Amniotic epithelial cell (primary cell): Measurements from ENCODE around the gene TPD52L1.
A peak's percentile ranks its signal among the peaks of the same experiment; 100 is the strongest.

ENCODE experiments used
- DNase-seq: peaks from one replicate; pipeline ENCODE4 v3.0.0-alpha.2; 2010; ENCODE audit warnings: low read depth

The TPD52L1 gene

GRCh38 chr6:125210667-125211066 lies 57.1 kb downstream of the TPD52L1 start:
- no peak for DNase-seq

- DNase-seq = no peak
Measured at GRCh38 chr6:125211352-125211751, 57.8 kb downstream of the TPD52L1 start.

GRCh38 chr6:125212377-125212776 lies 58.8 kb downstream of the TPD52L1 start:
- no peak for DNase-seq

- no peak for DNase-seq
Measured at GRCh38 chr6:125213939-125214338, 60.4 kb downstream of the TPD52L1 start.

GRCh38 chr6:125215252-125215819 lies 61.8 kb downstream of the TPD52L1 start:
- DNase-seq = no peak

GRCh38 chr6:125216015-125216414 lies 62.4 kb downstream of the TPD52L1 start:
- no peak for DNase-seq

- no peak for DNase-seq
Measured at GRCh38 chr6:125217369-125217768, 63.8 kb downstream of the TPD52L1 start.

- no peak for DNase-seq
Measured at GRCh38 chr6:125217992-125218391, 64.4 kb downstream of the TPD52L1 start.

- DNase-seq = no peak
Measured at GRCh38 chr6:125219361-125219895, 65.9 kb downstream of the TPD52L1 start.

- no peak for DNase-seq
Measured at GRCh38 chr6:125220712-125221111, 67.1 kb downstream of the TPD52L1 start.

- DNase-seq = no peak
Measured at GRCh38 chr6:125222531-125223455, 69.2 kb downstream of the TPD52L1 start.

- peak; percentile 78 for DNase-seq
Measured at GRCh38 chr6:125224231-125224861, 70.8 kb downstream of the TPD52L1 start.

- DNase-seq = no peak
Measured at GRCh38 chr6:125227244-125227643, 73.7 kb downstream of the TPD52L1 start.

GRCh38 chr6:125228981-125229479 lies 75.5 kb downstream of the TPD52L1 start:
- peak; percentile 60 for DNase-seq

GRCh38 chr6:125230674-125231073 lies 77.1 kb downstream of the TPD52L1 start:
- peak; percentile 88 for DNase-seq

- peak; percentile 44 for DNase-seq
Measured at GRCh38 chr6:125231133-125231532, 77.6 kb downstream of the TPD52L1 start.

- DNase-seq = peak; percentile 80
Measured at GRCh38 chr6:125231574-125232343, 78.2 kb downstream of the TPD52L1 start.

GRCh38 chr6:125232466-125232865 lies 78.9 kb downstream of the TPD52L1 start:
- peak; percentile 88 for DNase-seq

- DNase-seq = peak; percentile 14
Measured at GRCh38 chr6:125233202-125233601, 79.6 kb downstream of the TPD52L1 start.

GRCh38 chr6:125236536-125237327 lies 83.2 kb downstream of the TPD52L1 start:
- DNase-seq = peak; percentile 71

GRCh38 chr6:125237764-125238163 lies 84.2 kb downstream of the TPD52L1 start:
- DNase-seq = no peak
